SHP77 (cell line): ENCODE data around the gene CBL.
A peak's percentile ranks its signal among the peaks of the same experiment; 100 is the strongest.
"Not testable (repeated sequence)": the region's sequence is repeated elsewhere in the genome, so short reads cannot be mapped to it uniquely, and the experiment has no call there.

Source experiments
- DNase-seq, 2 experiments: peaks; one replicate each; lab custom pipeline; 2025; lab: John Stamatoyannopoulos, UW

CBL gene

GRCh38 chr11:119210050-119210449 is 3.9 kb downstream of the CBL start:
- no peak for DNase-seq

DNA sequence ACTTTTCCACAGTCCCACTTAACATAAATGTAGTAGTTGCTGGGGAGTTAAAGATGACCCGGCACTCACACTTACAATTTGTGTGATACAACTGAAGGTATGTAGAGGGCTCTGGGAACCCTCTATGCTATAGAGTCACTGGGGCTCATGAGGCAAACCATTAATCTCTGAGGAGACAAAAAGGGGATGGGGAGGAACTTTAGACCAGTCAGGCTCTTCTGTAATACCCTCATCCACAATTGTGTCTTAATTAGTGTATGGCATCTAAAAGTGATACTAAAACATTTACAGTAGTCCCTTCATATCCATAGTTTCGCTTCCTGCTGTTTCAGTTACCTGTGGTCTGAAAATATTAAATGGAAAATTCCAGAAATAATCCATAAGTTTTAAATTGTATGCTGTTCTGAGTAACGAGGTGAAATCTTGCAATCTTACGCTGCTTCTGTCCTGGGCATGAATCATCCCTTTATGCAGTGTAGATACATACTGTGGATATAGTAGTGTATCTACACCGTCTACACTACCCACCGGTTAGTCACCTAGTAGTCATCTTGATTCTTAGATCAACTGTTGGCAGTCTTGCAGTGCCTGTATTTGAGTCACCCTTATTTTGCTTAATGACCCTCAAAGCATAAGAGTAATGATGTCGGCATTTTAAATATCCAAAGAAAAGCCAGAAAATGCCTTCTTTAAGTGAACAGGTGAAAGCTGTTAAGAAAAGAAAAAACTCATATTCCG is 12.2 kb downstream of the CBL start:
- DNase-seq, result no peak

DNA sequence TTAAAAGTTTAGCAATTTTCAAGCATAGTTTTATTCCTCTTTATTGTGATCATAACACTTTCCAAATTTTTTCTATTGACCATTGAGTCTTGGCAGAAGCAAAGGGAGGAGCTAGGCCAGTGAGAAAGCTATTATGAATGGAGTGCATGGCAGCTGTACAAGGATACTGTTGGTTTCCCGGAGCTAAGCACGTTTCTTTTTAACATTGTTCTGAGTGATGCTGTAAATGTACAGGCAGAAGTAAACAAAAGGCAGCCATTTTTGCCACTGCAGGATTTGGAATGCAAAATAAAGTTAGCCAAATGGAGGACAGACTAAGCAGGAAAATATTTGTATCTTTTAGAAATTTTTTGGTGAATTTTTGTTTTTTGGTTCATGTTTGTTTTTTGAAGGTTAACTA is 16.2 kb downstream of the CBL start:
- DNase-seq, result peak; percentile 9 to 17

DNA sequence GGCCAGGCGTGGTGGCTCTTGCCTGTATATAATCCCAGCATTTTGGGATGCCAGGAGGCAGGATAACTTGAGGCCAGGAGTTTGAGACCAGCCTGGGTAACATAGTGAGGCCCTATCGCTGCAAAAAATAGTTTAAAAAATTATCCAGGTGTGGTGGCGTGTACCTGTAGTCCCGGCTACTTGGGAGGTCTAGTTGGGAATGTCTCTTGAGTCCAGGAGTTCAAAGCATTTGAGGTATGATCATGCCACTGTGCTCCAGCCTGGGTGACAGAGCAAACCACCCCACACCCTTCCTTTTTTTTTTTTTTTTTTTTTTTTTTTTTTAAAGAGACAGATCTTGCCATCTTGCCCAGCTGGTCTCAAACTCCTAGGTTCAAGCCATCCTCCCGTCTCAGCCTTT is 16.8 kb downstream of the CBL start:
- DNase-seq, result no peak

- no peak for DNase-seq
Measured at GRCh38 chr11:119223856-119224255, 17.7 kb downstream of the CBL start.

GRCh38 chr11:119228535-119229287 is 22.6 kb downstream of the CBL start:
- not testable (repeated sequence) for DNase-seq

- DNase-seq, result no peak
Measured at GRCh38 chr11:119229288-119229672, 23.1 kb downstream of the CBL start.

- no peak for DNase-seq
Measured at GRCh38 chr11:119229741-119230140, 23.6 kb downstream of the CBL start.

- no peak for DNase-seq
Measured at GRCh38 chr11:119236490-119236889, 30.4 kb downstream of the CBL start.

GRCh38 chr11:119236891-119237290 is 30.8 kb downstream of the CBL start:
- DNase-seq, result no peak

DNA sequence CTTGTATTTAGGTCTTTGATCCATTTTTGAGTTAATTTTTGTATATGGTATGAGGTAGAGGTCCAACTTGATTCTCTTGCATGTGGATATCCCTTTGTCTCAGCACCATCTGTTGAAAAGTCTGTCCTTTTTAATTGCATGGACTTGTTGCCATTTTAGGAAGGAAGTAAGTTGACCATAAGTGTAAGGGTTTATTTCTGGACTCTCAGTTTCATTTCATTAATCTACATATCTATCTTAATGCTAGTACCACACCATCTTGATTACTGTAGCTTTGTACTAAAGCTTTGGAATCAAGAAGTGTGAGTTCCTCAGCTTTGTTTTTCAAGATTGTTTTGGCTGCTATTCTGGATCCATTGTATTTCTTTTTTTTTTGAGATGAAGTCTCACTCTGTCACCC is 31.4 kb downstream of the CBL start:
- no peak for DNase-seq

GRCh38 chr11:119248750-119249670 is 42.9 kb downstream of the CBL start:
- no peak for DNase-seq

- no peak for DNase-seq
Measured at GRCh38 chr11:119249671-119250010, 43.5 kb downstream of the CBL start.

GRCh38 chr11:119251114-119251513 is 45.0 kb downstream of the CBL start:
- no peak for DNase-seq

DNA sequence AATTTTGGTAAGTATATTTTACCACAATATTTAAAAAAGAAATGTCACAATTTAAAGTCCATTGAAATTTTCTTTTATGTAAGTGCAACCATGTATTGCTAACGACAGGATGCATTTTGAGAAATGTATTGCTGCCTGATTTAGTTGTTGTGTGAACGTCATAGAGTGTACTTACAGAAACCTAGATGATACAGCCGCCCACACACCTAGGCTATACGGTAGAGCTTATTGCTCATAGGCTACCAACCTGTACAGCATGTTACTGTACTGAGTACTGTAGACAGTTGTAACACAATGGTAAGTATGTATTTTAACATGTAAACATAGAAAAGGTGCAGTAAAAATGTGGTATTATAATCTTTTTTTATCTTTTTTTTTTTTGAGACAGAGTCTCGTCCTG is 48.1 kb downstream of the CBL start:
- DNase-seq, result no peak

- no peak for DNase-seq
Measured at GRCh38 chr11:119258180-119258579, 52.0 kb downstream of the CBL start.

GRCh38 chr11:119258983-119259382 is 52.8 kb downstream of the CBL start:
- DNase-seq, result no peak

DNA sequence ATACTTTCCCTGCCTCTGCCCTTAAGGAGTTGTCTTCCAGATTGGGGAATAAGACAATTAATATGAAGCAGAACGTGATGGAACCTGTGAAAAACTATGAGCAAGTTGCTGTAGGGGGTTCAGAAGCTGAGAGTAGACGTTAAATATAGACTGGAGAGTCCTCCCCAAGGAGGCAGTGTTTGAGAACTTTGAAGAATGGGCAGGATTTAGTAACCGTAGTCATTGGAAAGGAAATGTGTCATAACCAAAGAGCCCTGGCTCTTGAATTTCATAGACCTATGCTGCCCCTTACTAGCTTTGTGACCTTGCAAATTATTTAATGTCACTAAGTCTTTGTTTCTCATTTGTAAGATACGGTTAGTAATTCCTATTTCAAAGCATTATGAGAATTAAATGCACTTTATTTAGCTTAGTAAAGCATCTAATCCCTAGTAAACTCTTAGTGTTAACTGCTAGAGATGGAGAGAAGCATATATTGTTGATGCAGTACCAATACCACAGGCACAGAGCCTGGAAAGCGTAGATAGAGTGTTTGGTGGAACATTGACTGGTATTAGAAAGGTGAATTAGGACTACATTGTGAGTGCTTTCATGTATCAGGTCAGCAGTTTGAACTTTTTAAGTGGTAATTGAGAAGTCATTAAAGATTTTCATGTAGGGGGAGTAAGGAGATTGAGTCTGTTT is 56.7 kb downstream of the CBL start:
- no peak for DNase-seq

- DNase-seq, result no peak
Measured at GRCh38 chr11:119263352-119263940, 57.3 kb downstream of the CBL start.

GRCh38 chr11:119266063-119266462 is 59.9 kb downstream of the CBL start:
- no peak for DNase-seq

- no peak for DNase-seq
Measured at GRCh38 chr11:119266517-119267255, 60.5 kb downstream of the CBL start.
